ENCODE measurements around the gene RALGPS2. TPM values are rescaled to one million over a fixed set of nuclear protein-coding genes. Genes with fewer than 3 reads are reported as not detected.

RALGPS2 gene
- total RNA-seq, 4 donors from 2014 or later, result 4.3 to 30.8 (median 16.8) TPM

- Histone ChIP-seq H3K4me1 (peaks cover 0 to 6% (median 0%) of the 10 kb centered on the region in 4 donors), H3K27ac (no peak overlapping the region), H3K27me3 (no peaks in the 10 kb centered on the region), H3K4me3 (no peak overlapping the region), H3K9me3 (no peaks in the 10 kb centered on the region), H3K36me3 (no peaks in the 10 kb centered on the region)
- DNase-seq (ENCODE audit: low spot score in 2 of 2), result no peak
- no peak for TF ChIP-seq EP300 (IDR thresholded peaks at IDR 0.05)
- no peak for TF ChIP-seq CTCF (IDR thresholded peaks at IDR 0.05)
- TF ChIP-seq POLR2A (IDR thresholded peaks at IDR 0.05), result no peak
- 73 to 86% methylated on average over 1 of the region's 1 CpG for WGBS, 2 donors
Observed at GRCh38 chr1:178704833-178705232, 20.2 kb upstream of the RALGPS2 start.

- TF ChIP-seq EP300 (IDR thresholded peaks at IDR 0.05) (peak in 1 of 2 donors; percentile 37), CTCF (IDR thresholded peaks at IDR 0.05) (no peak), POLR2A (IDR thresholded peaks at IDR 0.05) (no peak)
- Histone ChIP-seq H3K9me3 (no peaks in the 10 kb centered on the region), H3K4me1 (peaks cover 0 to 9% (median 0%) of the 10 kb centered on the region in 4 donors), H3K4me3 (no peak overlapping the region), H3K36me3 (no peaks in the 10 kb centered on the region), H3K27me3 (no peaks in the 10 kb centered on the region), H3K27ac (peak overlapping the region in 1 of 4 donors; percentile 31)
- 54 to 70% methylated on average over 2 of the region's 2 CpGs for WGBS, 2 donors
- DNase-seq (ENCODE audit: low spot score in 2 of 2), result peak in 1 of 2 donors; percentile 51
Observed at GRCh38 chr1:178706432-178706831, 18.6 kb upstream of the RALGPS2 start.

- no peak overlapping the region for H3K27ac ChIP-seq
- H3K4me1 ChIP-seq, result peaks cover 0 to 3% (median 0%) of the 10 kb centered on the region in 4 donors
- H3K36me3 ChIP-seq, result no peaks in the 10 kb centered on the region
- no peak for DNase-seq (ENCODE audit: low spot score in 2 of 2)
- H3K4me3 ChIP-seq, result no peak overlapping the region
- no peaks in the 10 kb centered on the region for H3K9me3 ChIP-seq
- H3K27me3 ChIP-seq, result no peaks in the 10 kb centered on the region
- 33 to 49% methylated on average over 2 of the region's 2 CpGs for WGBS, 2 donors
- TF ChIP-seq CTCF (IDR thresholded peaks at IDR 0.05) (no peak), POLR2A (IDR thresholded peaks at IDR 0.05) (no peak), EP300 (IDR thresholded peaks at IDR 0.05) (no peak)
Observed at GRCh38 chr1:178713259-178713658, 11.8 kb upstream of the RALGPS2 start.

- TF ChIP-seq POLR2A (IDR thresholded peaks at IDR 0.05) (no peak), EP300 (IDR thresholded peaks at IDR 0.05) (no peak), CTCF (IDR thresholded peaks at IDR 0.05) (no peak)
- WGBS, 2 donors, result 91 to 92% methylated on average over 4 of the region's 4 CpGs
- peaks cover 0 to 3% (median 0%) of the 10 kb centered on the region in 4 donors for H3K4me1 ChIP-seq
Observed at GRCh38 chr1:178714453-178714852, 10.6 kb upstream of the RALGPS2 start.

GRCh38 chr1:178716111-178716510 is 8.9 kb upstream of the RALGPS2 start:
- Histone ChIP-seq H3K4me1 (no peaks in the 10 kb centered on the region), H3K9me3 (no peaks in the 10 kb centered on the region), H3K27ac (no peak overlapping the region), H3K36me3 (no peaks in the 10 kb centered on the region), H3K27me3 (no peaks in the 10 kb centered on the region), H3K4me3 (no peak overlapping the region)
- no peak for TF ChIP-seq POLR2A (IDR thresholded peaks at IDR 0.05)
- no peak for TF ChIP-seq EP300 (IDR thresholded peaks at IDR 0.05)
- no peak for TF ChIP-seq CTCF (IDR thresholded peaks at IDR 0.05)
- DNase-seq (ENCODE audit: low spot score in 2 of 2), result no peak

More at GRCh38 chr1:178714453-178714852, 10.6 kb upstream of the RALGPS2 start:
- Histone ChIP-seq H3K36me3 (no peaks in the 10 kb centered on the region), H3K27me3 (no peaks in the 10 kb centered on the region), H3K9me3 (no peaks in the 10 kb centered on the region), H3K4me3 (no peak overlapping the region), H3K27ac (no peak overlapping the region)
- no peak for DNase-seq (ENCODE audit: low spot score in 2 of 2)

Data from tibial nerve (tissue), 4 donors.